Heart left ventricle (tissue), 13 donors: ENCODE results near the gene GADL1.

Source experiments
- CTCF ChIP-seq, 12 donors: fragments of 200-600 bp; sonication (generic) in 4 of 12; IDR thresholded peaks; one replicate each; pipeline versions ENCODE4 v1.5.0 to v1.8.0; 2018 to 2022; ENCODE audit warnings: antibody characterized with exemption in 12 of 12, mild to moderate bottlenecking in 5 of 12
- POLR2A ChIP-seq, 2 donors: fragments of 450-650 bp; IDR thresholded peaks; one replicate each; pipeline ENCODE4 v1.6.1; 2017; ENCODE audit warnings: antibody characterized with exemption in 2 of 2, mild to moderate bottlenecking in 2 of 2, moderate library complexity in 2 of 2
- donor health status: ischemic (EF 13 %, LVEDD 7.1; RV severe dilation, severe dysfunction).
- donor health status: DM: no; HTN: yes; CAD: no.
- donor health status: DM: no; HTN: no; CAD: no.
- donor health status: ischemic (EF 25% LVEDD 6.9; RV normal size, moderate dysfunction).
- donor health status: ischemic (EF 25% LVEDD 5.7; RV mildly dilated, moderate dysfunction).
- donor health status: ischemic (EF 35%, LVEDD 5.7; RV mildly dilated, moderate dysfunction).
- donor health status: nonischemic (EF 11% LVEDD 7.7; RV severe dilation, severe dysfunction).
- donor health status: DM: yes; HTN: yes; CAD: no.
- donor health status: PGD.
- donor health status: ischemic (EF 29% LVEDD 5.4; RV normal size, mild dysfunction).
- donor health status: nonischemic (EF 23%, LVEDD 6.1; RV moderate dilation, normal function).

GRCh38 chr3:30676424-30677346 is 217.8 kb downstream of the GADL1 start:
- TF ChIP-seq CTCF (IDR thresholded peaks at IDR 0.05) (no peak), POLR2A (IDR thresholded peaks at IDR 0.05) (no peak)
